HG03457 (cell line): ENCODE results near the gene ZNF428.
A peak's percentile ranks its signal among the peaks of the same experiment; 100 is the strongest.

Experiments
- ATAC-seq: cut with Tn5 transposase; IDR thresholded peaks from one replicate; pipeline ENCODE4 v1.9.1; 2021; ENCODE audit warnings: moderate number of reproducible peaks; ENCODE audit not compliant: unreplicated experiment

ZNF428 gene

DNA sequence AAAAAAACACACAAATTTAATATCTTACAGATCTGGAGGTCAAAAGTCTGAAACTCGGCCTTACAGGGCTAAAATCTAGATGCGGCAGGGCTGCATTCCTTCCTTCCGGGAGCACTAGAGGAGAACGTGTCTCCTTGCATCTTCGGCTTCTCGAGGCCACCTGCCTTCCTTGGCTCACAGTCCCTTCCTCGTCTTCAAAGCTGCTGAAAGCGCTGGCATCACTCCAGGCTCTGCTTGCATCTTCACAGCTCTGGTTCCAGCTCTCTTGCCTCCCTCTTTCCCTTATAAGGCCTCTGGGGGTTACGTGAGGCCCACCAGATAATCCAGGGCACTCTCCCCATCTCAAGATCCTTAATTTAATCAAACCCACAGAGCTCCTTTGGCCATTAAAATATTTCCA is 54.6 kb downstream of the ZNF428 start:
- no peak for ATAC-seq

DNA sequence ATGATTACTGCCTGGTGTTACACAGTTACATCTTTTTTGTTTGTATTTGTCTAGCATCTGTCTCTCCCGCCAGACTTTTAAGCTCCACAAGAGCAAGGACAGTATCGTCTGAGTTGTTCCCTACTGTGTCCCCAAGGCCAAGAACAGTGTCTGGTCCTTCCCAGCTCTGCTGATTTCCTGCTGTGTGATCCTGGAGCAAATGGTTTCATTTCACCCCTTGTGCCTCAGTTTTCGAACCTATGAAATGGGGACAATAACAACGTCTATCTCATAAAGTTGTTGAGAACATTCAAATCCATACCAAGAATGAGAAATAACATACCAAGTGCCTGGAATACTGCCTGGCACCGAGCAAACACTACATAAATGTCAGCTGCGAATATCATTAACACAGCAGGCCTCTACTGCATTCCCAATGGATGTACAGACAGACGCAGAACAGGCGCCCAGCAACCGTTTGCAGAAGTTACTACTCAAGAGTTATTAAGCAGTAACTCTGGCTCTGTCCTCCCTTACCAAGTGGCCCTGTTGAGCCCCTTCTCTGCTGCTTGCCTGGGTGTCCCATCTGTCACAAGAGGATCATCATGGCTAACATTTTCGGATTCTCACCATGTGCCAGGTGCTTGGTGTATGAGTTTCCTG is 55.5 kb downstream of the ZNF428 start:
- ATAC-seq: no peak

DNA sequence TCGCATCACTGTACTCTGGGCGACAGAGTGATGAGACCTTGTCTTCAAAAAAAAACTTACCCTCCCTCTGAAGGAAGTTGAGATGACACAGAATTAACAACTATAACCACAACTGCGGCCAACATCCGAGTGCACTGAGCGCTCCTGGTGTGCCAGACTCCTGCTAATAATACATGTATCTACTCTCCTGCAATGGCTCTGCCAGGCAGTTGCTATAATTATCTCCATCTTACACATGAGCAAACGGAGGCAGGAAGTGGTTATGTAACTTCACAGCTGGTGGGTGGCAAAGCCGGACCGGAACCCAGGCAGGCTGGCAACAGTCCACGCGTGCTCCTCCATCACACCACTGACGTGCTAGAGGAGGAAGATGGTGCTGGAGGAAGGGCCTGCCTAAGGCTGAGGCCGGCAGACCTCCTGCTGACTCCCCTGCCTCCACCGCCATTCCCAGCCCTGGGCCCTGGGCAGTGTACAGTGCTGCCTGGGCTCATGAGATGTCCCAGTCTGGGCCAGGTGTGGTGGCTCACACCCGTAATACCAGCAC is 56.7 kb downstream of the ZNF428 start:
- ATAC-seq: peak; percentile 78

DNA sequence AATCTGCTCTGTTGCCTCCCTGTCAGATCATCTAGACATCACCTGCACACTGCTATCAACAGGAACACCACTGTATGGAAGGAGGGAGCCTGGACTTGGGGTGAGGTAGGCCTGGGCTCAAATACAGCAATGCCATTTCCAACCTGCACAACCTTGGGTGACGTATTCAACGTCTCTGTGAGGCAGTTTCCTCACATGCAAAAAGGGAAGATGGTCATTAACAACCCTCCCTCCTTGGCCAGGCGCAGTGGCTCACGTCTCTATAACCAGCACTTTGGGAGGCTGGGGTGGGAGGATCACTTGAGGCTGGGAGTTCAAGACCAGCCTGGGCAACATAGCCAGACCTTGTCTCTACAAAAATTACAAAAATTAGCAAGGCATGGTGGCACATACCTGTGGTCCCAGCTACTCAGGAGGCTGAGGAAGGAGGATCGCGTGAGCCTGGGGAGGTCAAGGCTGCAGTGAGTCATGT is 57.2 kb downstream of the ZNF428 start:
- no peak for ATAC-seq

DNA sequence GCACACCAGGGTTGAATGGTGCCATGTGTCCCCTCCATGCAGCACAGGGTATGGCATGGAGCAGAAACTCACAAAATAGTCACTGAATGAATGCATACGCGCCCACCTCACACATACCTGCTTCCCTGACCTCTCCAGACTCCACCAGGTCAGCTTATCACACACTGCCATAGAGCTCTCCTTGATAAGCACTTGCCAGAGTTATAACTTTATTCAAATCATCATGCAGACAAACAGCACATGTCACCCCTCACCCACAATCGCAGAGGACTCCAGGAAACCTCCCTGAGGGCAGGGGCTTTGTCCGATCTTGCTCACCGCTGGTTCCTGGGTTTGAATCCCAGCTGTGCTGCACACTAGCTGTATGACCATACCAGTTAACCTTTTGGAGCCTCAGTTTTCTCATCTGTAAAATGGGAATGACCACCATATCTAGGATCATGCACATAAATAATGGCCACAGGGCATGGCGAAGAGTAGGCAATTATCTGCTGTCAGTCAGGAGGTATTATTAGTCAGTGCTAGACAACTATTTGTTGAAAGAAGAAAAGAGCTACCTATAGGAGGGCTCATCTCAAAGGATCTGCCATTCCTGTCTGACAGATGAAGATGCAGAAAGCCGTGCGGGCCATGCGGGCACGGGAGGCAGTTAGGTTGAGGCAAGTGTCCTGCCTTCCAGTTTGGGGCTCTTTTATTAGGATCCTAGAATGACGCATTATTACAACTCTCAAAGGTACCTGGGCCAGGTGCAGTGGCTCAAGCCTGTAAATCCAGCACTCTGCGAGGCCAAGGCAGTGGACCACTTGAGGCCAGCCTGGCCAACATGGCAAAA is 58.1 kb downstream of the ZNF428 start:
- no peak for ATAC-seq

DNA sequence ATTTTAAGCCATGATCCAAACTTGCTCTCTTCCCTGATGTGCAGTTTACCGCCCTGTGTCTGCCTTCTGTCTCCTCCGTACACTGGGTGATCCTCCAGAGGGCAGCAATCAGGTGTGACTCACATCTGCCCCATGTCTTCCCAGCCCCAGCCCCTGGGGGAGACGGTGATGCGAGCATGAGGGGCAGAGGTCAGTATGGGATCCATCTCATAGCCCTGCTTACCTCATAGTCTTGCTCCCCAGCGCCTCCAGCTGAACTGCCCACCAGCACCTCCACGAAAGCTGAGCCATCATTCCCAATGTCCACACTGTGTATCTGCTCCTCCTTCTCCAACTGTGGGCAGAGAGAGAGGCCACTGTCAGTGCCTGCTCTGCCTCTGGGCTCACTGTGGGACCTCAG is 58.7 kb downstream of the ZNF428 start:
- no peak for ATAC-seq
